GM12801 (cell line): ENCODE measurements around the gene RANGAP1.

Experiments used
- CTCF ChIP-seq: IDR thresholded peaks from one replicate; pipeline ENCODE4 v1.5.1; 2011; ENCODE audit warnings: control low read depth; ENCODE audit not compliant: insufficient read length; ENCODE audit errors: extremely low read depth

RANGAP1 gene

GRCh38 chr22:41285820-41286638, at the start of gene RANGAP1:
TSS of gene RANGAP1 (minus strand) at chr22:41286187. CDS start at chr22:41281044, 5,143 bp downstream.
- no peak for TF ChIP-seq CTCF

GRCh38 chr22:41334951-41335635, 49.1 kb upstream of the RANGAP1 start:
- no peak for TF ChIP-seq CTCF

GRCh38 chr22:41334215-41334614, 48.2 kb upstream of the RANGAP1 start:
- TF ChIP-seq CTCF, result no peak

- no peak for TF ChIP-seq CTCF
Observed at GRCh38 chr22:41333806-41334205, 47.8 kb upstream of the RANGAP1 start.

GRCh38 chr22:41332217-41332939, 46.4 kb upstream of the RANGAP1 start:
- TF ChIP-seq CTCF, result no peak

- TF ChIP-seq CTCF, result no peak
Observed at GRCh38 chr22:41330169-41330568, 44.2 kb upstream of the RANGAP1 start.

GRCh38 chr22:41327124-41327523, 41.1 kb upstream of the RANGAP1 start:
- no peak for TF ChIP-seq CTCF
